Transverse colon (tissue), 3 donors: ENCODE data around the gene PSMA8.
"Not testable (repeated sequence)": the region's sequence is repeated elsewhere in the genome, so short reads cannot be mapped to it uniquely, and the experiment has no call there.

Experiments
- CTCF ChIP-seq, 5 experiments: fragments of 200-600 bp in 3 of 5; fragments of 450-650 bp in 2 of 5; sonication (generic) in 3 of 5; IDR thresholded peaks; 1 replicate in 2 of 5; 2 replicates in 3 of 5; pipeline ENCODE4 v1.5.1; 2016 to 2017; ENCODE audit warnings: antibody characterized with exemption in 5 of 5, inconsistent platforms in 3 of 5, mild to moderate bottlenecking in 2 of 5, moderate library complexity in 1 of 5
- POLR2A ChIP-seq: fragments of 450-650 bp; IDR thresholded peaks from one replicate; pipeline ENCODE4 v1.6.1; 2016; ENCODE audit warnings: antibody characterized with exemption, mild to moderate bottlenecking, moderate library complexity

- TF ChIP-seq CTCF (IDR thresholded peaks at IDR 0.05); POLR2A: not testable (repeated sequence)
Measured at GRCh38 chr18:26167592-26167991, 33.9 kb downstream of the PSMA8 start.
